Peyer's patch (tissue), 4 donors: ENCODE results near the gene KDM5A. TPM values are rescaled to one million over a fixed set of nuclear protein-coding genes. Genes with fewer than 3 reads are reported as not detected.

ENCODE experiments used
- DNase-seq, 3 donors: peaks; one replicate each; pipeline ENCODE4 v3.0.0-alpha.2; 2017 to 2019
- H3K27ac ChIP-seq, 4 donors: fragments of 200-600 bp; sonication (generic); one replicate each; pipeline ENCODE4 v1.5.1; 2016 to 2019
- H3K27me3 ChIP-seq, 2 donors: fragments of 200-600 bp; sonication (generic); one replicate each; pipeline ENCODE4 v1.5.1; 2019
- H3K36me3 ChIP-seq, 3 donors: fragments of 200-600 bp; sonication (generic); one replicate each; pipeline ENCODE4 v1.5.1; 2016 to 2019
- H3K4me1 ChIP-seq, 4 donors: fragments of 200-600 bp; sonication (generic); one replicate each; pipeline ENCODE4 v1.5.1; 2016 to 2019
- H3K4me3 ChIP-seq, 4 donors: fragments of 200-600 bp; sonication (generic); 1 replicate in 3 of 4; 2 replicates in 1 of 4; pipeline ENCODE4 v1.5.1; 2016 to 2019; ENCODE audit warnings: mild to moderate bottlenecking in 1 of 4
- H3K9me3 ChIP-seq, 4 donors: fragments of 200-600 bp; sonication (generic); one replicate each; pipeline ENCODE4 v1.5.1; 2016 to 2019; ENCODE audit warnings: mild to moderate bottlenecking in 1 of 4
- CTCF ChIP-seq, 6 experiments: fragments of 450-650 bp in 4 of 6; fragments of 200-600 bp in 2 of 6; sonication (generic) in 1 of 6; IDR thresholded peaks; one replicate each; pipeline ENCODE4 v1.5.1; 2017 to 2019; ENCODE audit warnings: antibody characterized with exemption in 6 of 6, mild to moderate bottlenecking in 3 of 6, moderate library complexity in 1 of 6
- POLR2A ChIP-seq, 2 donors: fragments of 450-650 bp; IDR thresholded peaks; one replicate each; pipeline ENCODE4 v1.5.1; 2017; ENCODE audit warnings: antibody characterized with exemption in 2 of 2, mild to moderate bottlenecking in 2 of 2, moderate library complexity in 2 of 2
- total RNA-seq, 4 donors: library from RNA; depleted of rRNA; stranded (reverse); fragments of >200 nt; gene quantifications; one replicate each; pipeline ENCODE4 v1.1.0, GENCODE V29; 2016

The KDM5A gene
- total RNA-seq, 4 donors from 2014 or later = 38.8 to 72.7 (median 60.8) TPM

- no peak for DNase-seq
- H3K4me1 ChIP-seq = no peaks in the 10 kb centered on the region
- no peaks in the 10 kb centered on the region for H3K9me3 ChIP-seq
- H3K27me3 ChIP-seq = no peaks in the 10 kb centered on the region
- no peak overlapping the region for H3K4me3 ChIP-seq
- H3K27ac ChIP-seq = no peak overlapping the region
- H3K36me3 ChIP-seq = no peaks in the 10 kb centered on the region
- TF ChIP-seq POLR2A (IDR thresholded peaks at IDR 0.05) = no peak
- TF ChIP-seq CTCF (IDR thresholded peaks at IDR 0.05) = no peak
Measured at GRCh38 chr12:272942-273341, 116.2 kb downstream of the KDM5A start.

GRCh38 chr12:271161-271560 lies 118.0 kb downstream of the KDM5A start:
- Histone ChIP-seq H3K36me3 (no peaks in the 10 kb centered on the region), H3K4me1 (no peaks in the 10 kb centered on the region), H3K4me3 (no peak overlapping the region), H3K27ac (no peak overlapping the region), H3K27me3 (no peaks in the 10 kb centered on the region), H3K9me3 (no peaks in the 10 kb centered on the region)
- no peak for TF ChIP-seq POLR2A (IDR thresholded peaks at IDR 0.05)
- TF ChIP-seq CTCF (IDR thresholded peaks at IDR 0.05) = no peak
- no peak for DNase-seq

GRCh38 chr12:269191-269590 lies 119.9 kb downstream of the KDM5A start:
- Histone ChIP-seq H3K36me3 (no peaks in the 10 kb centered on the region), H3K27ac (no peak overlapping the region), H3K27me3 (no peaks in the 10 kb centered on the region), H3K4me1 (no peaks in the 10 kb centered on the region), H3K9me3 (no peaks in the 10 kb centered on the region), H3K4me3 (no peak overlapping the region)
- TF ChIP-seq CTCF (IDR thresholded peaks at IDR 0.05) (no peak), POLR2A (IDR thresholded peaks at IDR 0.05) (no peak)
- DNase-seq = no peak

DNA sequence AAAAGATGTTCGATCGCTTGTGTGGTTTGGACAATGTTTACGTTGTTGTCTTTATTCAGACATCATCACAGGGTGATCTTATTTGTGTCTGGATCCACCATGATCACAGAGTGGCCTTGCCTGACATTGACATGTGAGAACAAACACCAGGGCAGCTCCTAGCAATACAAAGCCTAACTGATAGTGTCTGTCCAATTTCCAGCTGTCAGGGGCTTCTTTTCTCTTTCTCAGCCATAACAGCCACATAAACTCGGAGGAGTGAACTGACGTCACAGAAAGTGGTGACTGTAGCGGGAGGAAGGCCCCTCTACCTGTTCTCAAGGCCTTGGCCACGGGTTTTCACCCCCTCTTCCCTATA lies 120.7 kb downstream of the KDM5A start:
- Histone ChIP-seq H3K4me1 (no peaks in the 10 kb centered on the region), H3K9me3 (no peaks in the 10 kb centered on the region), H3K36me3 (no peaks in the 10 kb centered on the region), H3K4me3 (no peak overlapping the region), H3K27ac (no peak overlapping the region), H3K27me3 (no peaks in the 10 kb centered on the region)
- TF ChIP-seq CTCF (IDR thresholded peaks at IDR 0.05) (no peak), POLR2A (IDR thresholded peaks at IDR 0.05) (no peak)
- DNase-seq = no peak

DNA sequence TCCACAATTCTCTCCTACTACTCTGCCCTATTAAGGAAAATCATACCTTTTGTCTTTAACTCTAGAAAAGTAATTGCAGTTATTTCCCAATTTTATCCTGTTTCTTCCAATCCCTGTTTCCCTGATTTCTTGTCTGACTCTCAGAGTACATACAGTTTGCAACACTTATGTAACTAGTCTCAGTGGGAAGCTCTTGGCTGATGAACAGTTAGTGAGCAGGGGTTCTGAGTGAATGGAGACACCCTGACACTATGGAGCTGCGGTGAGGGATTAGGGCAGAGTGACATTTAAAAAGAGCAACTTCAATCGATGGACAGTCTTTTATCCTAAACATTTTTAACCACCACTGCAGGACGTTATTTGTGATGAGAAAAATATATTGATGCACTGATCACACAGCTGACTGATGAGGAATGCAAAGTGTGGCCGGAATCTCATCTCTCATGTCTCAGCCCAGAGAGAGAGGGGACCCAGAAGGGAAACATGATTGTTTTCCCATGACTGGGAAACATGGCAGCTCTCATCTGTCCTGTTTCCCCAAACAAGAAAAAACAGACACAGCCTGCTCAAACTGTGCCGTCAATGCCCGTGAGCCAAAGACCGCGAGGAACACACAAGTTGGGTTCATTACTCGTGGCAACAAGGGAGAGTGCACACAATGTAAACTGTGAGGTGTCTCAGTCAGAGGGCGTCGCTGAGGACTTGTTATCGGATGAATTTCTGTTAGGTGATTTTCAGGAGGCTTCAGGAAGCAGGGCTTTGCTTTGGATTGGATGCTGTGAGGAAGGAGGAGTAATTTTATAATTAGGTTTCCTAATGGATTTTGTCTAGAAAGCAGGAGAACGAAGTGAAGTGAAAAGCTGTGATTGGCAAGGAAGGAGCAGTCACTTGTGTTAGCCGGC lies 121.3 kb downstream of the KDM5A start:
- DNase-seq = no peak
- Histone ChIP-seq H3K4me1 (no peaks in the 10 kb centered on the region), H3K27me3 (no peaks in the 10 kb centered on the region), H3K36me3 (no peaks in the 10 kb centered on the region), H3K27ac (no peak overlapping the region), H3K4me3 (no peak overlapping the region), H3K9me3 (no peaks in the 10 kb centered on the region)
- no peak for TF ChIP-seq POLR2A (IDR thresholded peaks at IDR 0.05)
- no peak for TF ChIP-seq CTCF (IDR thresholded peaks at IDR 0.05)
